Ishikawa (cell line): Measurements from ENCODE around the gene PRDM16.

Source experiments
- TF ChIP-seq, protein P1 (sequence below): IDR thresholded peaks from 2 replicates; pipeline ENCODE4 v1.6.1; 2012
- TF ChIP-seq, protein P2 (sequence below): IDR thresholded peaks from 2 replicates; pipeline ENCODE4 v1.6.1; 2012

GRCh38 chr1:3402258-3403010, 333.4 kb downstream of the PRDM16 start:
- TF ChIP-seq, protein P1, sequence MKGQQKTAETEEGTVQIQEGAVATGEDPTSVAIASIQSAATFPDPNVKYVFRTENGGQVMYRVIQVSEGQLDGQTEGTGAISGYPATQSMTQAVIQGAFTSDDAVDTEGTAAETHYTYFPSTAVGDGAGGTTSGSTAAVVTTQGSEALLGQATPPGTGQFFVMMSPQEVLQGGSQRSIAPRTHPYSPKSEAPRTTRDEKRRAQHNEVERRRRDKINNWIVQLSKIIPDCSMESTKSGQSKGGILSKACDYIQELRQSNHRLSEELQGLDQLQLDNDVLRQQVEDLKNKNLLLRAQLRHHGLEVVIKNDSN, result no peak
- TF ChIP-seq, protein P2, sequence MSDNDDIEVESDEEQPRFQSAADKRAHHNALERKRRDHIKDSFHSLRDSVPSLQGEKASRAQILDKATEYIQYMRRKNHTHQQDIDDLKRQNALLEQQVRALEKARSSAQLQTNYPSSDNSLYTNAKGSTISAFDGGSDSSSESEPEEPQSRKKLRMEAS, result no peak
